A549 (cell line): ENCODE data around the gene CAMKMT.

ENCODE experiments used
- MAX ChIP-seq: IDR thresholded peaks from 2 replicates; pipeline ENCODE4 v1.6.1; 2012
- POLR2A ChIP-seq: IDR thresholded peaks from 2 replicates; pipeline ENCODE4 v1.6.1; 2012; ENCODE audit warnings: mild to moderate bottlenecking, low read length

GRCh38 chr2:44498551-44498950 is 136.8 kb downstream of the CAMKMT start:
- no peak for TF ChIP-seq POLR2A
- no peak for TF ChIP-seq MAX
